Stimulated activated CD4-positive, alpha-beta T cell treated with anti-CD3 and anti-CD28 coated beads, TNF-alpha, amount 100 ng/mL, for 1 hour (primary cell): ENCODE measurements around the gene INO80E.
"Not testable (repeated sequence)": the region's sequence is repeated elsewhere in the genome, so short reads cannot be mapped to it uniquely, and the experiment has no call there.

Experiments used
- DNase-seq, 3 donors: peaks; one replicate each; pipeline ENCODE4 v3.0.0-alpha.2; 2020; ENCODE audit warnings: low read depth in 3 of 3, low spot score in 1 of 3

The INO80E gene

GRCh38 chr16:30030011-30030685 is 34.1 kb downstream of the INO80E start:
- DNase-seq, result no peak

GRCh38 chr16:30030841-30031413 is 34.9 kb downstream of the INO80E start, which contains the start of gene TLCD3B:
TLCD3B (minus strand) TSS chr16:30031271; CDS start chr16:30030527, 744 bp downstream.
- no peak for DNase-seq

GRCh38 chr16:30031477-30031918 is 35.5 kb downstream of the INO80E start:
- DNase-seq, result no peak

- peak; percentile 23 to 37 (median 27) for DNase-seq
These were observed 36.2 kb downstream of the INO80E start for GRCh38 chr16:30032083-30032819.

GRCh38 chr16:30033270-30033669 is 37.2 kb downstream of the INO80E start:
- DNase-seq, result no peak

- no peak for DNase-seq
These were observed 44.2 kb downstream of the INO80E start for GRCh38 chr16:30040221-30040620.

GRCh38 chr16:30040690-30041089 is 44.6 kb downstream of the INO80E start:
- DNase-seq, result not testable (repeated sequence)

- no peak for DNase-seq
These were observed 45.8 kb downstream of the INO80E start for GRCh38 chr16:30041841-30042240.

- DNase-seq, result no peak
These were observed 50.1 kb downstream of the INO80E start for GRCh38 chr16:30046178-30046577.

GRCh38 chr16:30046588-30046987 is 50.5 kb downstream of the INO80E start:
- DNase-seq, result no peak

GRCh38 chr16:30049871-30050270 is 53.8 kb downstream of the INO80E start:
- DNase-seq, result no peak

GRCh38 chr16:30051518-30051917 is 55.5 kb downstream of the INO80E start:
- no peak for DNase-seq

- peak; percentile 73 to 84 (median 78) for DNase-seq
These were observed 56.8 kb downstream of the INO80E start for GRCh38 chr16:30052671-30053372.

- no peak for DNase-seq
These were observed 57.5 kb downstream of the INO80E start for GRCh38 chr16:30053376-30054015.

GRCh38 chr16:30054451-30054850 is 58.4 kb downstream of the INO80E start:
- DNase-seq, result no peak

- DNase-seq, result peak in 1 of 3 donors; percentile 24
These were observed 59.0 kb downstream of the INO80E start for GRCh38 chr16:30054959-30055553.
